ENCODE data around the gene UBE2S.

Gene UBE2S

GRCh38 chr19:55365245-55365644 lies 42.3 kb downstream of the UBE2S start:
- no peak overlapping the region for H3K27ac ChIP-seq
- no peak for DNase-seq (ENCODE audit: low spot score)
- TF ChIP-seq, protein P1, sequence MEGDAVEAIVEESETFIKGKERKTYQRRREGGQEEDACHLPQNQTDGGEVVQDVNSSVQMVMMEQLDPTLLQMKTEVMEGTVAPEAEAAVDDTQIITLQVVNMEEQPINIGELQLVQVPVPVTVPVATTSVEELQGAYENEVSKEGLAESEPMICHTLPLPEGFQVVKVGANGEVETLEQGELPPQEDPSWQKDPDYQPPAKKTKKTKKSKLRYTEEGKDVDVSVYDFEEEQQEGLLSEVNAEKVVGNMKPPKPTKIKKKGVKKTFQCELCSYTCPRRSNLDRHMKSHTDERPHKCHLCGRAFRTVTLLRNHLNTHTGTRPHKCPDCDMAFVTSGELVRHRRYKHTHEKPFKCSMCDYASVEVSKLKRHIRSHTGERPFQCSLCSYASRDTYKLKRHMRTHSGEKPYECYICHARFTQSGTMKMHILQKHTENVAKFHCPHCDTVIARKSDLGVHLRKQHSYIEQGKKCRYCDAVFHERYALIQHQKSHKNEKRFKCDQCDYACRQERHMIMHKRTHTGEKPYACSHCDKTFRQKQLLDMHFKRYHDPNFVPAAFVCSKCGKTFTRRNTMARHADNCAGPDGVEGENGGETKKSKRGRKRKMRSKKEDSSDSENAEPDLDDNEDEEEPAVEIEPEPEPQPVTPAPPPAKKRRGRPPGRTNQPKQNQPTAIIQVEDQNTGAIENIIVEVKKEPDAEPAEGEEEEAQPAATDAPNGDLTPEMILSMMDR (IDR thresholded peaks at IDR 0.05): no peak
- H3K4me3 ChIP-seq: no peak overlapping the region

DNA sequence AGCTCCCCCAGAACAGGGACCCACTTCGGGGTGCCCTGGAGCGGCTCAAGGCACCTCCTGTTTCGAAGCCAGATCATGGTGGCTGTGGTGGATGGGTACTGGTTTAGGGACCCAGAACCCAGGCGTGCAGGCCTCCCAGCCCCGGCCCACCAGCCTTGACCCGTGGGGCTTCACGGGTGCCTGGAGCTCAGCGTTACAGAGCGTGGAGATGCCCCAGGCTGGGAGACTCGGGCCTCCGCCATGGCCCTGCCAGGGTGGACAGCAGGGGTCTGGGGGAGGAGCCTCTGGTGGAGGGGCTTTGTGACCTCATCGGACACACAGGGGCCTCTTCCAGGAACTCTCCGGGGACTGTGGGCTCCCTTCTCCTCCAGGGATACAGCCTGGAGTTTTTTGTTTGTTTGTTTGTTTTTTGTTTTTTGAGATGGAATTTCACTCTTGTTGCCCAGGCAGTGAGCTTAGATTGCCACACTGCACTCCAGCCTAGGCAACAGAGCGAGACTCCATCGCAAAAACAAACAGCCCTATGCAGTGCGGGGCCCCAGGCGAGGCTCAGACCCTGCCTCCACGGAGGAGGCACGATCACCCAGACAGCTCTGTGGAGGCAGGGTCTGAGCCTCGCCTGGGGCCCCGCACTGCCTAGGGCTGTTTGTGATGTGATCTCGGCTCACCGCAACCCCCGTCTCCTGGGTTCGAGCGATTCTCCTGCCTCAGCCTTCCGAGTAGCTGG lies 44.4 kb downstream of the UBE2S start, which contains the start of gene GARIN5B:
TSS of gene GARIN5B (minus strand) at position 271 of the 727 bp plus-strand sequence. CDS start at position 77, 194 bp downstream.
- DNase-seq (ENCODE audit: low spot score): no peak
- no peak within 1 kb of the TSS for H3K27ac ChIP-seq
- TF ChIP-seq, protein P1 (IDR thresholded peaks at IDR 0.05): no peak
- no peak within 1 kb of the TSS for H3K4me3 ChIP-seq

DNA sequence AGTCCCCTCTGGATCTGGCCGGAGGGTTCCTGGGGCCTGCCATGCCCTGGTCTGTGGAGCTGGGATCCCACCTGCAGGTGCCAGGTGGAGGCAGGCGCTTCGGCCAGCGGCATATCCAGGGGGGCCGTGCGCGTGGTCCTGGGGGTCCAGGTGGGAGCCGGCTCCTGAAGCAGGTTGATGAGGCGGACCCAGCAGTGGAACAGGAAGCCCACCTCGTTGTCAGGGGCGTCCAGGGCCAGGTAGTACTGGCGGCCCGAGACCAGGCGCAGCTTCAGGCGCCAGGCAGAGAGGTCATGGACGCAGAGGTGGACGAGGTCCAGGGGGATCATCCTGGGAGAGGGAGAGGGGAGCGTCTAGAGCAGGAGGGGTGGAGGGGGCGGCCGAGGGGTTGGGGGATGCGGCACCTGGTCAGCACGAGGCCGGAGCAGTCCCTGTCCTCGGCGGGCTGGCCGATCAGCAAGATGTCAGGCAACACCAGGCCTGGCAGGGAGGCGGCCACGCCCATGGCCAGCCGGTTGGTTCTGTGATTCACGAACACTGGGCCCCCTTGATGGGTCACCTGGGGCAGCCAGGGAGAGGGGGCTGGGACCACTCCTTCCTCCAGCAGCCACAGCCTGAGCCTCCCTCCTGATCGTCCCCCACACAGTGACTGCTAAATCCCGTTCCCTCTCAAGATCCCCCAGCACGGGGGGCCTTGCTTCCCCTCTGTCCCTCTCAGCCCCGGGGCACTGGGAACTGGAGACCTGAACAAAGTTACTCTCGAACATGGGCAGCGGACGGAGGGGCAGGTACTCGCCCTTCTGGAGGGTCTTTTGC lies 45.2 kb downstream of the UBE2S start:
- H3K27ac ChIP-seq: no peak overlapping the region
- no peak for DNase-seq (ENCODE audit: low spot score)
- H3K4me3 ChIP-seq: no peak overlapping the region
- TF ChIP-seq, protein P1 (IDR thresholded peaks at IDR 0.05): no peak

DNA sequence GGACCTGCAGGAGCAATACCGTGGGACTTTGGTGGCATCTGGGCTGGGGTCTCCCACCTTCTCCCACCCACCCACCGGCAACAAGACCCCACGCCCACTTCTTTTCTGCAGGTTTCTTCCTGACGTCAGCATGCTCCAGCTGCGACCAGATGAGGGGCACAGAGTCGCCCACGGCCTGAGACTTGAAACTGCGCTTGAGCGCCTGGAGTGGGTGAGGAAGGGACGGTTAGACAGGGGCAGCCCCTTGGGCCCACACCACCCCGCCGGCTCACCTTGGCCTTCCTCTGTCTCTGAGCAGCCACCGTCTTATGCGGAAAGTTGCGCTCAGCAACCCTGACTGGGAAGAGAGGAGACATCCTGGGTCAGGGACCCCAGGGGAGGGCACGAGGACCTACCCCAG lies 46.7 kb downstream of the UBE2S start:
- Histone ChIP-seq H3K4me3 (no peak overlapping the region), H3K27ac (no peak overlapping the region)
- TF ChIP-seq, protein P1 (IDR thresholded peaks at IDR 0.05): no peak
- DNase-seq (ENCODE audit: low spot score): no peak

DNA sequence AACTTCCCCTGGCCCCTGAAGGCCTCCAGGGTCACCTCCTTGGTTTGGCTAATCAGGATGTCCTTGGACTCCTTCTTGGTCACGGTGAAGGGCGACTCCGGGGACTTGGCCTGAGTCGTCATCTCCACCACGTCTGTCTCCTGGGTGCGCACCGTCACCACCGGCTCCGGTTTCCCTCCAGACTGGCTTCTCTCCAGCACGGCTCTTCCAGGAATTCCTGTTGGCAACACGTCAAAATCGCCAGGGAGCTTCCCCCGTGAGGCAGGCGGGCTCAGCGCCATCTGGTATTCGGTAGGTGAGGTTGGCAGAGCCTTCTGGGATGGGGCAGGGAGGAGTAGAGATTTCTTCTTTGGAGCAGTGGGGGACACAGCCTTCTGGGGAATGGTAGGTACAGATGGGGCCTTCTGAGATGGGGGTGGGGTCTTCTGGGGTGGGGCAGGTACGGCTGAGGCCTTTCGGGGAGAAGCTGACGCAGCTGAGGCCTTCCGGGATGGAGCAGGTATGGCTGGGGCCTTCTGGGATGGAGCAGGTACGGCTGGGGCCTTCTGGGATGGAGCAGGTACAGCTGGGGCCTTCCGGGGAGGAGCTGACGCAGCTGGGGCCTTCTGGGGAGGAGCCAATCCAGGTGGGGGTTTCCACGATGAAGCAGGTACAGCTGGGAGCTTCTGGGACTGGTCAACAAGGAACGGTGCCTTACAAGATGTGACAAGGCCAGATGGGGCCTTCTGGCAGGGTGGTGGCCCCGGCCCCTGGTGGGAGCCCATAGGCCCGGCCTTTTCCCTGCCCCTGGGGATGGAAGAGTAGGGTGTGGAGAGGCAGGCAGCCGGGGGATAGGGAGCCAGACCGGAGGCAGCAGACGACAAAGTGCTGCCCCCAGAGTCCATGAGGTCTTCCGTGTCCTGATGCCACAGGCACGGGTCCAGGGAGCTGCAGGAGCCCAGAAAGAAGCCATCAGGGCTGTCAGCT lies 48.4 kb downstream of the UBE2S start:
- no peak for DNase-seq (ENCODE audit: low spot score)

DNA sequence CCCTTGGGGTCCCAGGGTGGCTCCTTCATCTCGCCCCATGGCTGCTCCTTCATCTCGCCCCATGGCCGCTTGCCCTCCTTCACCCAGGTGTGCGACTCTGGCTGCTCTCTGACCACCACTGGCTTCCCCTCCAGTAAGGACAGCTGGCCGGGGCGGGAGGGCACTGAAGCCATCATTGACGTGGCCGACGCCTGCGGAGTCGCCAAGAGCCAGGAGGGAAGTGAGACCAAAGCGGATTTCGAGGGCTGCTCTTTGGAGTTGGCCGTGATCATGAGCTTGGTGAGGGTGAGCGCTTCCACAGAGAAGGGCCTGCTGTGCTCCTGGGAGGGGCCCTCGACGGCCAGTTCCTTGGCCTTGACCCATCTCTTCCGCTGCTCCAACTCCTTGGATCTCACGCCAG lies 49.1 kb downstream of the UBE2S start:
- Histone ChIP-seq H3K27ac (no peak overlapping the region), H3K4me3 (no peak overlapping the region)
- TF ChIP-seq, protein P1 (IDR thresholded peaks at IDR 0.05): no peak
- no peak for DNase-seq (ENCODE audit: low spot score)

More for the DNA sequence above, 48.4 kb downstream of the UBE2S start:
- TF ChIP-seq, protein P1 (IDR thresholded peaks at IDR 0.05): no peak
- Histone ChIP-seq H3K4me3 (no peak overlapping the region), H3K27ac (no peak overlapping the region)
